Activated CD4-positive, alpha-beta T cell treated with anti-CD3 and anti-CD28 coated beads, Interleukin-2, amount 50 U/mL, for 16 hours (primary cell): Measurements from ENCODE around the gene KLHL8.

Experiments
- DNase-seq: peaks from one replicate; pipeline ENCODE4 v3.0.0-alpha.2; 2020

The KLHL8 gene

DNA sequence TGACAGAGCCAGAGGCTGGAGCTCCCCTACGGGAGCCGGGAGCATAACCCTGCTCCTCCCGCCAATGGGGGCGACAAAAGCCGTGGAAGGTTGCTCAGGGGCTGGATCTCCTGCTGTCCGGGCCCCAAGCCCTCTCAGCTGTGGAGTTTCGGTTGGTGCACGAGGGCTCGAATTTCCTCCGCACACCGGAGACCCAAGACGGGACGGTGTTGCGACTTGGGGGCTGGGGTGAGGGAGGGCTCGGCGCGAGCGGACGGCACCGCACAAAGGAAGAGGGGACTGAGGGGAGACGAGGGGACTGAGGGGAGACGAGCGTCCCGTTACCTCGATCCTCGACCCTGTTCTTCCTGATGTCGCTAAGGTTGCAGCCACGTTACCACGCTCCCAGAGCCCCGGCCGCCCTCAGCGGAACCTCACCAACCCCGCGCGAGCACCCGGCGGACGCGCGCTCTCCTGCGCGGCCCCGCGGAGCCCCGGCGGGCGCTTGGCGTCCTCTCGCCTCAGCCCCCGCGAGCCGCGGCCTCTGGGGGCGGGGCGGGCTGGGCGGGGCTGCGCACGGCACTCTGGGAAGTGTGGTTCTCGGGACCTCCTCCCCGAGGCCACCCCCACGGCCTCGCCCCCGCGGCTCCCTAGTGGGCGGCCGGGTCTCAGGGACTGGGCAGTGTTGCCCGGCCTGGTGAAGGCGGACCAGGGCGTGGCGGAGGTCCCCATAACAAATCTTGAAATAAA, at the start of gene KLHL8:
TSS of gene KLHL8 (minus strand) at position 525 of the 729 bp plus-strand sequence. CDS start 25,079 bp downstream, outside the sequence.
- DNase-seq, result peak; percentile 90

DNA sequence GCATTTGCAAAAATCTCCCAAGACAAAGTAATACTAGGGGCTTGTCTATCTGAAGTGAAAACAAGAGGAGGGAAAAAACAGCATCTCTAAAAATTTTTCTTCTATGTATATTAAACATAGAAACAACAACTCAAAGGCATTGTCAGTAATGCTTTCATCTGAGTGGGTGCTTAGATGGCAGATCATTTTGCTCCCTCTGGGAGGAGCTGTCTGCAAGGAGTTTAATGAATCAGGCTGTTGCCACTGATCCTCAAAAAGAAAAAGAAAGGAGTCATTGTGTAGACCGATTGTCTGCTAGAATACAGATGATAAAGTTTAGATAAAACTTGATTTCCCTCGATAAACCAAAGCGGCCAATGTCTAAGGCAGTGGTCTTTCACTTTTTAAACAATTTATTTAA, 49.7 kb upstream of the KLHL8 start:
- peak; percentile 10 for DNase-seq

DNA sequence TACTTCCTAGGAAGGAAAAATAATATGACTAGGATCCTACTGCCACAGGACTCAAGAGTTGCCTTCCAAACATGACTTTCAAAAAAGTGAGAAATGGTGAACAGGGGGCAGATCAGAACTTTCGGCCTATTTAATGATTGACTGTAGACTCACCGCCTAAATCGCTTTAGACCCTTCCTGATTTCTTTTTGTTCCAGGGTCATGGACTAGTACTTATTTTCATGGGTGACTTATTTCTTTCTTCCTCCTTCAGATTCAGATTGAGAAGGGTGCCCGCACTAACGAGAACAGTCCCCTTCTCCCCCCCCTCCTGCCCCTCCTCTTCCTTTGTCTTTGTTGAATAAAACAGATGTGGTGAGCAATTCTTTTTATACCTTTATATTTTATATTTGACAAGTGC, 48.0 kb upstream of the KLHL8 start:
- DNase-seq, result no peak

DNA sequence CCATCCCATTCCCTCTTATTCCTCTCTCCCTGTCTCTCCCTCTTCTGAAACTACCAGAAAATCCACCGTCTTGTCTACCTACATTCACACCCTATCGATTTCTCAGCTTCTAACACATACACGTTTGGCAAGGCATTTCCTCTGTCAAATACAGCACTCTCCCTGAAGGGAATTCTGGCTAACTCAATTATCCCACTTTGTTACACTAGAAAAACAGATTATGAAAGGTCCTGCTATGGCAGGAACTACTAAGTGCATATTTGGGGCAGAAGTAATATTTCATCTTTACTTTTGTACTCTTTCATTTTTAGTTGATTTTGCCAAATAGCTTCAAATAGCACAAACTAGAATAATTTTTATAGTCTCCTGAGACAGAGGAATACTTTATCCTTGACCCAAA, 46.6 kb upstream of the KLHL8 start:
- DNase-seq, result no peak

DNA sequence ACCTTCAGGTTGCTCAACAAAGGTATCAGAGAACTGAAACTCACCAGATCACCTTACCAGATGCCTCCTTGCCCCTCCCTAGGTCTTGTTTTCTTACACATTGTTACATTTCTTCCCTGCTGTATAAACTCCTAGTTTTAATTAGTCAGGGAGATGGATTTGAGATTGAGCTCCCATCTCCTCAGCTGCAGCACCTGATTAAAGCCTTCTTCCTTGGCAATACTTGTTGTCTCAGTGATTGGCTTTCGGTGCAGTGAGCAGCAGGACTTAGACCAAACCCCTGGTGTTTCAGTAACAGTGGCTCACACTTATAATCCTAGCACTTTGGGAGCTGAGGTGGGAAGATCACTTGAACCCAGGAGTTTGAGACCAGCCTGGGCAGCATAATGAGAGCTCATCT, 42.5 kb upstream of the KLHL8 start:
- no peak for DNase-seq

DNA sequence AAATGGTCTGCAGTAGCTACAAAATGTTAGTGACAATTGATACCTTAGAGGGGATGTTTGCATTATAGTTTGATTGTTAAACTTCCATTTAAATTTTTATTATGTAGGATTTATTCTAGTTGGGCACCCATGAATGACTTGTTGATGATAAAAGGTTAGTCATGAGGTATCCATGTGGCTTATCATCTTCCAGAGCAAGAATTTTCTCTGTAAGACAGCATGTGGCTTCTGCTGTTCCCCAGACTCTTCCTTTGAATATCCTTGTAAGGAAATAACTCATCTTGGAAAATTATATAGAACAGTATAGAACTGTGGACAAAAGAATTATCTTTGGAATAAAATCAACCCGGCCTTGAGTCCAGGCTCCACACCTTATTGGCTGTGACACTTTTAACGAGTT, 40.1 kb upstream of the KLHL8 start:
- DNase-seq, result no peak

DNA sequence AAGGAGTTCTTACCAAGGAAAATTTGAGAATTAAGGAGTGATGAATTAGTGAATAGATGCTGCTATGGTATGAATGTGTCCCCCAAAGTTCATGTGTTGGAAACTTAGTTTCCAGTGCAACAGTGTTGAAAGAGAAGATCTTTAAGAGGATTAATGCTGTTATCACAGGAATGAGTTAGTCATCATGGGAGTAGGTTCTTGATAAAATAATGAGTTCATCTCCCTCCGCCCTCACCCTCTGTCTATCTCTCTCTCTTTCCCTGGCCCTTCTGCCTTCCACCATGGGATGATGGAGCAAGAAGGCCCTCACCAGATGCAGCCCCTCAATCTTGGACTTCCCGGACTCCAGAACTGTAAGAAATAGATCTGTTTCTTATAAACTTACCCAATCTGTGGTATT, 38.3 kb upstream of the KLHL8 start:
- no peak for DNase-seq

DNA sequence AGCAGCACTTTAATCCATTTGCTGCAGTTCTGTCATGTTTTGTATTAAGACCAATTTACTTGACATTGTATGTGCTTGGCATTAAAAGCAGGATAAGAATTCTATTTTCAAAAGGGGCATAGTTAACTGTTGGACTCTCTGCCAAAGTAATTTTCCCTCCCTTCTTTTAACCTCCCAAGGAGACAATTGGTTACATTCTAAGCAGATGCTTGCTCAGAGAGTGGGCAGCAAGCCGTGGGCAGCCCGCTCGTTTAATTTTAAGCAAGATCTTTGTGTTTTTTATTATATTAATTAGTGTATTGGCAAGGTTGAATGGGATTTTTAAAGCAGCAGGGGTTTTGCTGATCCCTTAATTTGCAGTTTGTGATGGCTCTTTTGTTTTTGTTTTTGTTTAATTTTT, 37.1 kb upstream of the KLHL8 start:
- DNase-seq, result no peak

DNA sequence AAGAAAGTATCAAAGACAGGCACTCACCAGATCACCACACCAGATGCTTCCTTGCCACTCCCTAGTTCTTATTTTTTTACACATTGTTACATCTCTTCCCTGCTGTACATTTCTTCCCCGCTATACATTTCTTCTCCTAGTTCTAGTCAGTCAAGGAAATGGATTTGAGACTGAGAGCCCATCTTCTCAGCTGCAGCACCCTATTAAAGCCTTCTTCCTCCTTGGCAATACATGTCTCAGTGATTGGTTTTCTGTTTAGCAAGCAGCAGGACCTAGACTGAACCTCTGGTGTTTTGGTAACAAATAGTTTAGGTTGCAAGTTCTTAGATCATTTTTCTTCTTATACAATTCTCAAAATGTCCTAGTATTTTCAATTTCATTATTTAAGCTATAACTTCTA, 35.3 kb upstream of the KLHL8 start:
- no peak for DNase-seq

DNA sequence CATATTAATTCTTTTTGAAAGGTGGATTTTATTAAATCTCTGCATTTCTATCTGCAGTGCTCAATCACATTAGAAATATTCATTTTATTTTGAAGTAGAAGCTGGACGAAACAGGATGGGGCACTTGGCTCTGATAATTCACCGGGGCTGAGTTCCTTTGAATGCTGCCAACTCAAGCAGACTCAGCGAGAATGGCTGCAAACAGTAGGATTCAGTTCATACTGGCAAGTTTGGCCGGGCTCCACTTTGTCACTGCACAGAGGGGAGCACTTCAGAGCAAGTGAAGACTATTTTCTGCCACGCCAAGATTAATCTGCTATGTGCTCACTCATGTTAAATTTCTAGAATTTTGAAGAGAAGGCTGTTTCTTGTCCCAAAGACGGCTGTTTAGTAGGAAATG, 30.7 kb upstream of the KLHL8 start:
- DNase-seq, result no peak

DNA sequence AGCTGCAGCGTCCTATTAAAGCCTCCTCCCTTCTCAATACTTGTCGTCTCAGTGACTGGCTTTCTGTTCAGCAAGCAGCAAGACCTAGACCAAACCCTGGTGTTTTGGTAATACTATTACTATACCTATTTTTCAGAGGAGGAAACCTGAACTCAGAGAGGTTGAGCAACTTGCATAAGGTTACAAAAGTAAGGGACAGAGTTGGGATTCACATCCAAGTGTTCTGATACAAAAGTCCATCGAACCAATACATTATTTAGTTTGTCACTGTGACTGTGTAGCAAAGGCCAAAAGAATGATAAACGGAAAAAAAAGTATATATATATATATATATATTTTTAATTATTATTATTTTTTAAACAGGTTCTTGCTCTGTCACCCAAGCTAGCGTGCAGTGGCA, 29.9 kb upstream of the KLHL8 start:
- no peak for DNase-seq

DNA sequence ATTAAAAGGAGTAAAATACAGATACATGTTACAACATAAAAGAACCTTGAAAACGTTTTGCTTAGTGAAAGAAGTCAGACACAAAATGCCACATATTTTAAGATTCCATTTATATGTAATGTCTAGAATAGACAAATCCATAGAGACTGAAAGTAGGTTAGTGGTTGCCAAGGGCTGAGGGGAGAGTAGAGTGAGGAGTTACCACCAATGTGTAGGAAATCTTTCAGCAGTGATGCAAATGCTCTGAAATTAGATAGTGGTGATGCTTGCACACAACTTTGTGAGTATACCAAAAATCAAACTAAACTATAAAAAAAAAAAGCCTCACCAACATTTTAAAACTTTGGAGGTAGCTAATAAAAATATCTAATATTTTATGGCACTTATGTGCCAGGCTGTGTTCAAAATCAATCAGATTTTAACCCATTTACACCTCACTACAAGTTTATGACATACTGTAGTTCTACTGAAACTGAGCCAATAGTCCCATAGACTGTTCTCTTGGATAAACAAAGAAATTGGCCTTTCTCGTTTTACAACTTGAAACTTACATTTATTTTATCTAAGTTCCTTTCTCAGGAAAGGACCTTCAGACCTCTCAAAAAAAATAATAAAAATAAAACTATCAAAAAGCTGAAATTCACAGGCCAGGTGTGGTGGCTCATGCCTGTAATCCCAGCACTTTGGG, 29.1 kb upstream of the KLHL8 start:
- no peak for DNase-seq

DNA sequence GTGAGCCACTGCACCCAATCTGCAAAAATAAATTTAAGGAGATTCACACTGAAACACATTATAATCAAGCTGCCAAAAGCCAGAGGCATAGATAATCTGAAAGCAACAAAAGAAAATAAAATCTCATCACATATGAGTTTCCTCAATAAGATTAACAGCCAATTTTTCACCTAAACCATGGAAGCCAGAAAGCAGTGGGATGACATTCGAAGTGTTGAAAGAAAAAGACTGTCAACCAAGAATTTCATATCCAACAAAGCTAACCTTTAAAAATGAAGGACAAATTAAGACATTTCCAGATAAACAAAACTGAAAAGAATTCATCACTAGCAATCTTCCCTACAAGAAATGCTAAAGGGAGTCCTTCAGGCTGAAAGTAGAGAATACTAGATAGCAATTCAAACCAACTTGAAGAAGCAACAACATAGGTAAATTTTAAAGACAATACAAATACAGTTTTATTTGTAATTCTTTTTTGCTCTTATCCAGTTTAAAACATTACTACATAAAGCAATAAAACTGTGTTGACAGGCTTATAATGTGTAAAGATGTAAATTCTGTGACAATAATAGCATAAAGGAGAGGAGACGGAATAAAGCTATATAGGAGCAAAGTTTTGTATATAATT, 23.1 kb upstream of the KLHL8 start:
- no peak for DNase-seq

DNA sequence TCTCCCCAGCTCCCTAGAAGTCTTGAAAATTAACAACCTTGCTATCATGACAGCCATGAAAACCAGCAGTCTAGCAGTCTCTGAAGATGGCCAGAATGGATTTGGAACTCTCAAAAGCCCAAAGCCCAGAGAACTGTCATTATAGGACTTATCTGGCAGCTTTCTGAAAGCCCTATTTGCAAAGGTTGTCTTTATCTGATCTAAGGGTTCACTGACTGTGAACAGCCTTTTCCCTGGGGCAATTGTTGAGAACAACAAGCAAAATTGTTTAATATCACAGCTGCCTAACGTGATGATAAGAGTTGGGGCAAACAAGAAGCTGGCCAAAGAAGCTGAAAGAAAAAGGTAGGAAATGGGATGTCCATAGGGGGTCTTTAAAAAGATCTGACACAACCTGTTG, 20.9 kb upstream of the KLHL8 start:
- DNase-seq, result no peak

DNA sequence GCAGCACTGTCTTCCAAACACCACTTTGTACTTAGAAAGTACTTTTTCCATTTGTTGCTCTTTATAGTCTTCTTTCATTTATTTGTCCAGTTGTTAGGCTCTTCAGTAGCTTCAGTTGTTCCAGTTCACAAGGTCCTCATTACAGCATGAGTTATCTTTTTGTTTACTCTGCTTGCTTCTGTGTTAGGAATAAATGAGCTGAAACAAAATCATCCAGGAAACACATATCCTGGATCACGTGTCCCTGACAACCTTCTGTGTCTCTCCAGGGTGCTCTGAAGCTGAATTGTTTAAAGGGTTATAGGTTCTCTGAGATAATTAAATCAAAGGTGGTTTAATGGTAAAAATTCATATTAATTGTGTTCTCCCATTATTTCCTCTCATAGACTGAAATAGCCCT, 19.9 kb upstream of the KLHL8 start:
- DNase-seq, result no peak

DNA sequence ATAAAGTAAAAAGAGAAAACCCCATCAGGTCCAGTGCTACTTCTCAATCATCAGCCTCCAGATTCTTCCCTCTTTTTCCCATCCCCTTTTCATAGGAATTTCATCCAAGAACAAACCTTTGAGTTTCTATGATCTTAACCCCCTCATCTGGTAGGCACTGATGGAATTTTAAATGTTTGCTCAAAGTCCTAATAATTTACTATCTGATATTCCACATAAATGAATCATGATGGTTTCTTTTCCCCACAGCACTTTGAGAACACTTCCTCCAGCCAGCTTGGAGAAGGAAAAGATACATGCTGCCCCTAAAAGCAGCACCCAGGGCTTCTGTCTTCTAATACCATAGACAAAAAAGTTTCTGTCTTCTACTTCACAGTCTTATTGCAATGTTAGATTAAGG, 19.4 kb upstream of the KLHL8 start:
- no peak for DNase-seq

DNA sequence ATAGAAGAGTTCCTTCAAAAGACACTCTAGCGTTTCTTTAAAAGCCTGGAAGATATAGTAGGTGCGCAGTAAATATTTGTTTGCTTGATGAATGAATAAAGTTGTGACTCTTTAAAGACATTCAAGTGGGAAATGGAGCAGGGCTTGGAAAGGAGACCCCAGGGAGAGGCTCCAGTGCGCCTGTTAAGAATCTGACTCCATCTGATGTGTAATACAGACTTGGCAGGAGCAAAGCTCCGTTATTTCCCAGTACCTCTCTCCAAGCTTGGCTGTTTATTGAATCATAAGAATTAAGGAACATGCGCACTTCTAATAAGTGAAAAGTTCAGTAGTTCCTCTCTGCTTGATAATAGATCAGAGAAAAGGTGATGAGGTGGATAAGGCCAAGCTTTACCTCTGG, 18.8 kb upstream of the KLHL8 start:
- no peak for DNase-seq

DNA sequence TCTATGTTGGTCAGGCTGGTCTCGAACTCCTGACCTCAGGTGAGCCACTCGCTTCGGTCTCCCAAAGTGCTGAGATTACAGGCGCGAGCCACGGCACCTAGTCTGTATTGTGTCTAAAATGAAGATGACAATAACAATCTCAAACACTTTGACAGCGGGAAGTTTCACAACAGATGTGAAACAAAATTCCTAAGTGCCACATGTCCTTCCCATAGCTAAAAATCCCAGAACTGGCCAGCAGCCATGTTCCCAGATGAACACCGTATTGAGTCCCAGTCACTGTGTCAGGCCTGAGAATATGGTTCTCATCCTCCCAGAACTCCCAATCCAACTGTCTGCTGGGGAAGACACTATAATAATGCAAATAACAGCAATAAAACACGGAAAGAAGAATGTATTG, 16.4 kb upstream of the KLHL8 start:
- DNase-seq, result no peak

DNA sequence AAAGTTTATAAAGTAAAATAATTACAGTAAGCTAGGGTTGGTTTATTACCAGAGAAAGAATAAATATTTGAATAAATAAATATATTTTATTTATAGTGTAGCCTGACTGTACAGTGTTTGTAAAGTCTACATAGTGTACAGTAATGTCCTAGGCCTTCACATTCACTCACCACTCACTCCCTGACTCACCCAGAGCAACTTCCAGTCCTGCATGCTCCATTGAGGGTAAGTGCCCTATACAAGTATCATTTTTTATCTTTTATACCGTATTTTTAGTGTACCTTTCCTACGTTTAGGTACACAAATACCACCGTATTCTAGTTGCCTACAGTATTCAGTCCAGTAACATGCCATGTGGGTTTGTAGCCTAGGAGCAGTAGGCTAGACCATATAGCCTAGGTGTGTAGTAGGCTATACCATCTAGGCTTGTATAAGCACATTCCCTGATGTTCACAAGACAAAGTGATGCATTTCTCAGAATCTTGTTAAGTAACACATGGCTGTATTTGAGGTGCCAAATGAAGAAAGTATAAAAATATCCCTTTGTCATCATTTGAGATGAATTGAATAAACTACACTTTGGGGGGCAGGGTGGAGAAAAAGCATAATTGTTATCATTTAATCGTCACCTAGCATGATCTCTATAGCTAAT, 14.7 kb upstream of the KLHL8 start:
- no peak for DNase-seq

DNA sequence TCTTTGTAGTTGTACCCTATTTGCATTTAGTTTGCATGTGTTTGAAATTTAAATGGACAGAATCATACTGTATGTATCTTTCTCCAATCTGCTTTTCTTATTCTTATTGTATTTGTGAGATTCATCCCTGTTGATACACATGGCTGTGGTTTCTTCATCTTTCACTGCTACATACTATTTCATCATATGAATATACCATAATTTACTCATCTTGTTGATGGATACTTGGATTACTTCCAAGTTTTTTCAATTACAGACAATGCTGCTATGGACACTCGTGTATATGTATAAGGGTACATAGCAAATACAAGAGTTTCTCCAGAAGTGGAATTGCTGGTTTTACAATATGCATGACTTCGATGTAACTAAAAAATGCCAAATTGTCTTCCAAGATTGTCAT, 11.8 kb upstream of the KLHL8 start:
- DNase-seq, result no peak

DNA sequence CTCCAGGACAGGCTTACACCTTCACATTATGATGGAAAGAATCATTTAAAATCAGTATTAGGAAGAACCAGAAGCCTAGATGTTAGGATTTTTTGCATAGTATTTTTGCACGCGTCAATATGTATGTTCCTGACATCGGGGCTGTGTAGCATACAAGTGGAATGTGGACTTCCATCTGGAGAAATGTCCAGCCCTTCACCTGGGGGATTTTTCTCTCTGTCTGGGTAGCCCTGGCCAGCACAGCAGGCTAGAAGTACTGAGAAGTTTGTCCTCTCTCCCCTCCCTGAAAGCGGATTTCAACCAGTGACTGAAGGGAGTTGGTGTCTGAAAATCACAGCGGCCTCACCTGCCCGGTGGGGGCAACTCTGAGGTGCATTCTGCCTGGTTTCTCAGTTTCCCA, 10.4 kb upstream of the KLHL8 start:
- DNase-seq, result no peak

DNA sequence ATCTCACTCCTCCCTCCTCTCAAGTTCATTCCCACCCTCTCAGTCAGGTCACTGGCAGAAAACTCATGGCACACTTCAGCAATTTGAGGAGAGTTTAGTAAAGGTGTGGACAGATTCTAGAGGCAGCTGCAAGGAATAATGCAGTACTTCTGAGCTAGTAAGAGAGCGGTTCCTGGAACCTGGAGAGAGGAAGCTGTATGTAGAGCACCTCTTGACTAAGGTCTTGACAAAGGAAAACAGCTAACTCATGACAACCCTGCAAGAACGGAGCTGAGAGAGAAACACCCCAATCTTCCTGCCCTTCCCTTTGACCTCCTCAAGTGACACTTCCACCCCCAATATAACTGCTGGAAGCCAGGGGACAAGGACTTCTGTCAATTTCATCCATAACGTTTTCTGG, 9.6 kb upstream of the KLHL8 start:
- DNase-seq, result no peak

DNA sequence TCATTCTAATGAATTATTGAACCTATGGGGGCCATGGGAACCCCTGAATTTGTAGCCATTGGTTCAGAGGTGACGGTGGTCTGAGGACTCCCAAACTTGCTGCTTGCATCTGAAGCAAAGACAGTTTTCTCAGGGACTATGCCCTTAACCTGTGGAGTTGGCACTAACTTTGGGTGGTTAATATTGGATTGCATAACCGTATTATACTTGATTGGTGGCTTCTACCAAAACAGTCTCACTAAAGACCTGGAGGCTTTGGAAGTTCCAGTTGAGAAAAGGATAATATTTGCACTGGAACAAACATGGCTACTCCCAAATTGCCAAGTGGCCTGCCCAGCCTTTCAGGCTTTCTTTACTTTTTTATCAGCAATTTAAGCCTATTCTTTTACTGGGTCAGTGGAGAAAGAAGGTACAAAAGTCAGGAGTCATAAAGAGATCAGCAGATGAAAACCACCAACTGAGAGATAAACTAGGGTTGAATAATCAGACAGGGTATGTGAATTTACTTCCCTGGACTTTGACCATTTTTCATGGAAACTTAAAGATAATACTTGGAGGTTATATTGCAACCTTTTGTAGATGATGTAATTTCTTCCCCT, 7.9 kb upstream of the KLHL8 start:
- DNase-seq, result no peak

DNA sequence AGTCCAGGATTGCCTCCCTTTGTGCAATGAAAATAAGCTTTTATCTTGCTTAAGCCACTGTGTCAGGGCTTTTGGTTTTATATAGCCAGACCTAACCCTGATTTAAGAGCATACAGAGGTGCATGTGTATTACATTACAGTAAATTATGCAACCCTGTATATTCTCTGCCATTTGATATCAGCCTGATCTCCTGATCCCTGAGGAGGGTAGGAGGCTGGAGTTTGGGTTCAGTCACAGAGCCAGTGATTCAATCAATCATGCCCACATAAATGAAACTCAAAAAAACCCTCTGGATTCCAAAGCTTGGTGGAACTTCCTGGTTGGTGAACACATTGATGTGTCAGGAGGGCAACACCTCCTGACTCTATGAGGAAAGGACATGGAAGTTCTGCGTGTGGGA, 7.3 kb upstream of the KLHL8 start:
- DNase-seq, result no peak
